Gastroesophageal sphincter (tissue), 3 donors: ENCODE data around the gene TIAM2.

Experiments
- POLR2A ChIP-seq, 2 donors: fragments of 450-650 bp; IDR thresholded peaks; one replicate each; pipeline ENCODE4 v1.6.1; 2017; ENCODE audit warnings: antibody characterized with exemption in 2 of 2, mild to moderate bottlenecking in 2 of 2, moderate library complexity in 1 of 2
- POLR2AphosphoS5 ChIP-seq: sonication (generic); formaldehyde crosslinking; IDR thresholded peaks from one replicate; pipeline ENCODE4 v1.6.1; 2017; ENCODE audit warnings: antibody characterized with exemption
- TF ChIP-seq, protein P1 (sequence below), 4 experiments: fragments of 200-600 bp in 2 of 4; fragments of 450-650 bp in 2 of 4; sonication (generic) in 1 of 4; IDR thresholded peaks; one replicate each; pipeline ENCODE4 v1.5.1; 2017 to 2019; ENCODE audit warnings: antibody characterized with exemption in 4 of 4, mild to moderate bottlenecking in 2 of 4, moderate library complexity in 2 of 4

DNA sequence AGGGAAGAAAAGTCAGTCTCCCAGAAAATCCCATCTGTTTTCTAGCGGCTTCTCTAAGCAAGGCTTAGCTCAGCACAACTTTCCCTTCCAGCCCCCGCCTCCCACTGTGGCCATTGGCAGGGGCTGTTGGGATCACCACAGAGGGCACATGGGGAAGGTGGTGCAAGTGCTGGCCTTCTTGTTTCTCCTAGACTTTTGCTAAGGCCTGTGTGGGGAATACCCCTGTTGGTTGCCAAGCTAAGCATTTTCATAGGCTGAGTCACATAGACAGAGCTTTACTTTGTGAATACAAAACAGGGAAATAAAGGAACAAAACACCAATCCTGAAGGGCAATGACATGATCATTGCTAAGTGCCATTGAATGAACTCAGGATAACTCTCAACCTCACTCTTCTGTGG is 32.4 kb upstream of the TIAM2 start:
- TF ChIP-seq, protein P1, sequence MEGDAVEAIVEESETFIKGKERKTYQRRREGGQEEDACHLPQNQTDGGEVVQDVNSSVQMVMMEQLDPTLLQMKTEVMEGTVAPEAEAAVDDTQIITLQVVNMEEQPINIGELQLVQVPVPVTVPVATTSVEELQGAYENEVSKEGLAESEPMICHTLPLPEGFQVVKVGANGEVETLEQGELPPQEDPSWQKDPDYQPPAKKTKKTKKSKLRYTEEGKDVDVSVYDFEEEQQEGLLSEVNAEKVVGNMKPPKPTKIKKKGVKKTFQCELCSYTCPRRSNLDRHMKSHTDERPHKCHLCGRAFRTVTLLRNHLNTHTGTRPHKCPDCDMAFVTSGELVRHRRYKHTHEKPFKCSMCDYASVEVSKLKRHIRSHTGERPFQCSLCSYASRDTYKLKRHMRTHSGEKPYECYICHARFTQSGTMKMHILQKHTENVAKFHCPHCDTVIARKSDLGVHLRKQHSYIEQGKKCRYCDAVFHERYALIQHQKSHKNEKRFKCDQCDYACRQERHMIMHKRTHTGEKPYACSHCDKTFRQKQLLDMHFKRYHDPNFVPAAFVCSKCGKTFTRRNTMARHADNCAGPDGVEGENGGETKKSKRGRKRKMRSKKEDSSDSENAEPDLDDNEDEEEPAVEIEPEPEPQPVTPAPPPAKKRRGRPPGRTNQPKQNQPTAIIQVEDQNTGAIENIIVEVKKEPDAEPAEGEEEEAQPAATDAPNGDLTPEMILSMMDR (IDR thresholded peaks at IDR 0.05): no peak
- no peak for TF ChIP-seq POLR2AphosphoS5
- TF ChIP-seq POLR2A (IDR thresholded peaks at IDR 0.05): no peak
